Measurements from ENCODE around the gene CCDC88C. TPM values are rescaled to one million over a fixed set of nuclear protein-coding genes. Genes with fewer than 3 reads are reported as not detected.

The CCDC88C gene
- polyA plus RNA-seq, 1 donor, result 18.3 TPM

Other genes with a start within 250 kb of the CCDC88C start
- 0.75 TPM for gene GPR68, start 173.1 kb downstream of the CCDC88C start, polyA plus RNA-seq (ENCODE audit: insufficient read length)
- 69.7 TPM for gene PPP4R3A, start 92.5 kb upstream of the CCDC88C start, polyA plus RNA-seq (ENCODE audit: insufficient read length)